Panc1 (cell line): ENCODE data around the gene VIT.

Experiments used
- CTCF ChIP-seq: fragments of 450-650 bp; IDR thresholded peaks from 2 replicates; pipeline ENCODE4 v1.5.1; 2017; ENCODE audit warnings: mild to moderate bottlenecking
- POLR2AphosphoS5 ChIP-seq: IDR thresholded peaks from 2 replicates; pipeline ENCODE4 v1.6.1; 2012; ENCODE audit warnings: mild to moderate bottlenecking, low read depth, low read length, moderate library complexity
- TCF7L2 ChIP-seq: IDR thresholded peaks from 2 replicates; pipeline ENCODE4 v1.6.1; 2011; ENCODE audit warnings: mild to moderate bottlenecking, low read depth, low read length, inconsistent platforms

DNA sequence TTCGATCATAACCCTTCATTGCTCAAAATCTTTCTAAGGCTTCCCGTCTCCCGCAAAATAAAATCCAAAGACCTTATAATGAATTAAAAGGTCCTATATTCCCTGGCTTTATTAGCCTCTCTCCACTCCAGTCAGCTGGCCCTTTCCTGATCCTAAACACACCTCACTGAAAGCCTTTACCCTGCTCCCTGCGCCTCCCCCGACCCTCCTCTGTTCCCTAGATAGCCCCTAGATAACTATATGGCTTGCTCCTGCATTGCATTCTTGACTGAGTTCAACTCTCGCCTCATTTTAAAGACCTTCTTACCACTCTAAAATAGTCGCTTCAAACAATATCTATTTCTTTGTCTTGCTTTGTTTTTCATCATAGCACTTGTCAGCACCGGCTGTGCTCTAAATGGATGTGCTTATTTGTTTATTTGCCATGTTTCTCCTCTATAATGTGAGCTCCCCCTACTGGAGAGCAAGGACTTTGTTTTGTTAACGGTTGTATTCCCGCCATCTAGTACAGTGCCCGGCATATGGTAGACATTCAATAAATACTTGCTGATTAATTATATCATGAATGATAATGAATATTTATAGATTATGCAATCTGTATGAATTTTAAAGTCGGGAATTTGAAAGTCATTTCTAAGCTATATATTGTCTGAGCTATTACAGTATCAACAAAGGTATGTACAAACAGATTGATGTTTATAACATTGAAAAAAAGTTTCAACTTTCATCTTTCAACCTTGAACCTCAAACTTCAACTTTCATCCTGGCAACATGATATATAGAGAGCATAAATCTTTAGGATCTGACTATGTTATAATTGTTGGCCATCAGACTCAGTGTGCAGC, 32.4 kb upstream of the VIT start:
- TF ChIP-seq POLR2AphosphoS5: no peak; the same call in 1 of the 2 replicates
- TF ChIP-seq TCF7L2: no peak
- TF ChIP-seq CTCF: peak; percentile 79
